ENCODE measurements around the gene SCUBE1.

GRCh38 chr22:43205748-43206508 is 137.2 kb downstream of the SCUBE1 start:
- TF ChIP-seq EP300 (IDR thresholded peaks at IDR 0.05), result no peak
- no peak for TF ChIP-seq CTCF (IDR thresholded peaks at IDR 0.05)
- TF ChIP-seq POLR2A (IDR thresholded peaks at IDR 0.05), result no peak

Data from gastroesophageal sphincter (tissue), 3 donors.